Measurements from ENCODE around the gene UBIAD1. TPM values are rescaled to one million over a fixed set of nuclear protein-coding genes. Genes with fewer than 3 reads are reported as not detected.
"Not testable (repeated sequence)": the region's sequence is repeated elsewhere in the genome, so short reads cannot be mapped to it uniquely, and the experiment has no call there.

The UBIAD1 gene
- total RNA-seq, 2 donors from 2014 or later: 5.9 to 12.7 TPM

DNA sequence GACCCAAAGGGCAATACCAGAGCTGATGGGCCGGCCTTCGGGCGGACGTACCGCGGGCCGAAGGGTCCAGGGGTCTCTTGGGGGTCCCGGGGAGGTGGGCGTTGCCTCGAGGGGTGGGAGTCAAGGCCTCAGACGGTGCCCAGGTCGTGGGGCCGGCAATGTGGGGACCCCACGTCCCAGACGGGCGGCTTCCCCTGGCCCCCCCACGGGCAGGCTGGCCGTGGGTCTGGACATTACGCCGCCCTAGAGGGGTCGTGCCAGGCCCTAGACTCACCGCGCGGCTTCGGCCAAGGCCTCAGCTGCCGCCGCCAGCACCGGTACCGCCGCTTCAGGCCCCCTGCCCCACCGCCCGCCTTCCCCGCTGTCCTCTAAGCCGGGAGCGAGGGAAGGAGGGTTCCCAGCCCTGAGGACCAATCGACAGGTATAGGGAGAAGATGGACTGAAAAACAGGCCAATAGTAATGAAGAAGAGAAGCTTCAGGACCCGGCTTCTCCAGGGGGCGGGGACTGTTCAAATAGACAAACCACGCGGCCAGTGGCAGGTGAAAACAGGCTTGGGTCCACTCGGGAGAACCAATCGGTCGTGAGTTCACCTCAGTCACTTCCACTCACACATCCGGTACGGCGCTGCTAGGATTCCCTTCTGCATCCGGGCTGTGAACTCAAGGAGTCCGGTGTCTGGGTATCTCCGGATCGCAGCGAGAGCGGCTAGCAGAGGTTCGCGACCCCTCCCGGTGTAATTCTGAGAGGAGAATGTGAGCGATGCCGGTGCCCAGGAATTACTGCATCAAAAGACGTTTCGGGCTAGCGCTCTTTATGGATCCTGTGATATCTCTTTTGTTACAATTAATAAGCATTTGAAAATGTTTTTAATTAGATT is 10.6 kb upstream of the UBIAD1 start, which contains the start of gene MTOR:
Gene MTOR, minus strand, starts transcription at position 381 of the 879 bp plus-strand sequence. CDS start 3,142 bp downstream, outside the sequence.
- DNase-seq (peak; percentile 98 to 100 (median 99)), ATAC-seq (peak; percentile 99)
- intact Hi-C loops (cut with DNase I): no loop called here
- peak within 1 kb of the TSS; percentile 96 to 98 for H3K4me3 ChIP-seq
- peaks cover 21% of the 10 kb centered on the region for H3K4me1 ChIP-seq
- peaks cover 7 to 14% of the 10 kb centered on the region in 2 donors for H3K36me3 ChIP-seq (replicated peaks in 1 of 2; ENCODE audit: insufficient read depth in 1 of 2, low read depth in 2 of 2)
- peak within 1 kb of the TSS; percentile 27 to 82 (median 72) for H3K27ac ChIP-seq
- peak in 2 of 3 donors; percentile 69 to 72 for TF ChIP-seq POLR2A (IDR thresholded peaks at IDR 0.05)
- peak in 5 of 7 experiments; percentile 5 to 35 (median 30) for TF ChIP-seq CTCF (IDR thresholded peaks at IDR 0.05)
- no peaks in the 10 kb centered on the region for H3K27me3 ChIP-seq
- no peaks in the 10 kb centered on the region for H3K9me3 ChIP-seq
- WGBS, 2 donors: 0 to 1% methylated on average over 36 to 53 of the region's 60 CpGs

- ATAC-seq (no peak), DNase-seq (no peak)
- whole genome bisulfite sequencing, 2 donors: 70 to 74% methylated on average over 11 to 12 of the region's 12 CpGs
- intact Hi-C loops (cut with DNase I): no loop called here
- Histone ChIP-seq H3K36me3 (replicated peaks in 1 of 2; ENCODE audit: insufficient read depth in 1 of 2, low read depth in 2 of 2) (no peaks in the 10 kb centered on the region), H3K27me3 (no peaks in the 10 kb centered on the region), H3K9me3 (no peaks in the 10 kb centered on the region), H3K4me3 (no peak overlapping the region), H3K4me1 (peaks cover 12% of the 10 kb centered on the region), H3K27ac (no peak overlapping the region)
- TF ChIP-seq POLR2A (IDR thresholded peaks at IDR 0.05) (no peak), CTCF (IDR thresholded peaks at IDR 0.05) (no peak)
Observed at GRCh38 chr1:11266268-11267074, 6.5 kb upstream of the UBIAD1 start.

DNA sequence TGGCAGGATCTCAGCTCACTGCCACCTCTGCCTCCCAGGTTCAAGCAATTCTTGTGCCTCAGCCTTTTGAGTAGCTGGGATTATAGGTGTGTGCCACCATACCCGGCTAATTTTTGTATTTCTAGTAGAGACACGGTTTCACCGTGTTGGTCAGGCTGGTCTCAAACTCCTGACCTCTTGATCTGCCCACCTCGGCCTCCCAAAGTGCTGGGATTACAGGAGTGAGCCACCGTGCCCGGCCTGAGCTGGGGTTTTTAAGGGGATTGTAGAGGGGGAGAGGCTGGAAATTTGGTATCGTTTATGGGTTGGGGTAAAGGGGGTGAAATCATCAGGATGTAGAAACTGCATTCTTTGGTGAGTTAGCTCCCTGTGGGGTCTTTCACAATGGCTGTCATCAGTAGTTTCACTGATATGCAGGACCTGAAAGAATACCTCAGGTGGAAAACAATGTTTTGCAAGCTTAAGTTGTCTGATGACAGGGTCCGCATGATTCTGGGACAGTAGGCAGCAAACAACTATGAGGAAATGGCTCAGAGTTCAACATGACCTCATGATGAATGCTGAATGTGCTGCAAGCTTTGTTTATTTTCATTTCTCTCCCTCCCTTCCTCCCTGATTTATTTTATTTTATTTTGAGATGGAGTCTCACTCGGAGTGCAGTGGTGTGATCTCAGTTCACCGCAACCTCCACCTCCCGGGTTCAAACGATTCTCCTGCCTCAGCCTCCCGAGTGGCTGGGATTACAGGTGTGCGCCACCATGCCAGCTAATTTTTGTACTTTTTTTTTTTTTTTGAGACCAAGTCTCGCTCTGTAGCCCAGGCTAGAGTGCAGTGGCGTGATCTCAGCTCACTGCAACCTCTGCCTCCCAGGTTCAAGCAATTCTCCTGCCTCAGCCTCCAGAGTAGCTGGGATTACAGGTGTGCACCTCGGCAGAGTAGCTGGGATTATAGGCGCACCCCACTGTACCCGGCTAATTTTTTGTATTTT is 5.4 kb upstream of the UBIAD1 start:
- H3K9me3 ChIP-seq; DNase-seq; ATAC-seq; H3K4me3 ChIP-seq; intact Hi-C loops (cut with DNase I); H3K36me3 ChIP-seq (replicated peaks in 1 of 2; ENCODE audit: insufficient read depth in 1 of 2, low read depth in 2 of 2); H3K27me3 ChIP-seq: not testable (repeated sequence)
- 63 to 76% methylated on average over 18 to 19 of the region's 19 CpGs for WGBS, 2 donors
- Histone ChIP-seq H3K27ac (peak overlapping the region in 1 of 4 donors; percentile 6), H3K4me1 (peaks cover 16% of the 10 kb centered on the region)

GRCh38 chr1:11272544-11272831 is 510 bp upstream of the UBIAD1 start:
- Histone ChIP-seq H3K27ac (peak overlapping the region in 3 of 4 donors; percentile 36 to 67 (median 41)), H3K4me1 (peaks cover 39% of the 10 kb centered on the region), H3K4me3 (no peak overlapping the region), H3K9me3 (no peaks in the 10 kb centered on the region), H3K36me3 (replicated peaks in 1 of 2; ENCODE audit: insufficient read depth in 1 of 2, low read depth in 2 of 2) (no peaks in the 10 kb centered on the region), H3K27me3 (no peaks in the 10 kb centered on the region)
- WGBS, 2 donors: 11 to 17% methylated on average over 9 of the region's 9 CpGs
- no peak for DNase-seq
- intact Hi-C loops (cut with DNase I): no loop called here
- TF ChIP-seq POLR2A (IDR thresholded peaks at IDR 0.05) (no peak), CTCF (IDR thresholded peaks at IDR 0.05) (peak in 1 of 7 experiments; percentile 4)
- ATAC-seq: no peak
